ENCODE measurements around the gene HOMEZ. TPM values are rescaled to one million over a fixed set of nuclear protein-coding genes. Genes with fewer than 3 reads are reported as not detected.

HOMEZ gene
- total RNA-seq, 4 donors from 2014 or later: 13.0 to 16.5 (median 15.0) TPM

- Histone ChIP-seq H3K4me3 (replicated peaks in 1 of 3) (no peak overlapping the region), H3K4me1 (peaks cover 0 to 4% of the 10 kb centered on the region in 2 donors), H3K36me3 (no peaks in the 10 kb centered on the region), H3K27me3 (no peaks in the 10 kb centered on the region), H3K27ac (no peak overlapping the region), H3K9me3 (peaks cover 4% of the 10 kb centered on the region)
- DNase-seq: no peak
- TF ChIP-seq POLR2A (IDR thresholded peaks at IDR 0.05) (no peak), CTCF (IDR thresholded peaks at IDR 0.05) (no peak)
- intact Hi-C loops (cut with DNase I): no loop called here
- 73 to 77% methylated on average over 4 of the region's 4 CpGs for WGBS, 2 donors
Measured at GRCh38 chr14:23252420-23253333, 33.3 kb downstream of the HOMEZ start.

- intact Hi-C loops (cut with DNase I): no loop called here
- H3K27ac ChIP-seq: no peak overlapping the region
- WGBS, 2 donors: 56 to 57% methylated on average over 3 of the region's 3 CpGs
- H3K9me3 ChIP-seq: peaks cover 4% of the 10 kb centered on the region
- no peak overlapping the region for H3K4me3 ChIP-seq (replicated peaks in 1 of 3)
- TF ChIP-seq POLR2A (IDR thresholded peaks at IDR 0.05): no peak
- no peak for TF ChIP-seq CTCF (IDR thresholded peaks at IDR 0.05)
- H3K27me3 ChIP-seq: no peaks in the 10 kb centered on the region
- H3K36me3 ChIP-seq: no peaks in the 10 kb centered on the region
- peaks cover 0 to 4% of the 10 kb centered on the region in 2 donors for H3K4me1 ChIP-seq
- DNase-seq: no peak
Measured at GRCh38 chr14:23252006-23252405, 33.9 kb downstream of the HOMEZ start.

GRCh38 chr14:23249824-23250223 is 36.1 kb downstream of the HOMEZ start:
- intact Hi-C loops (cut with DNase I): no loop called here
- Histone ChIP-seq H3K4me3 (replicated peaks in 1 of 3) (no peak overlapping the region), H3K27me3 (no peaks in the 10 kb centered on the region), H3K27ac (no peak overlapping the region), H3K9me3 (peaks cover 4% of the 10 kb centered on the region), H3K4me1 (no peaks in the 10 kb centered on the region), H3K36me3 (no peaks in the 10 kb centered on the region)
- DNase-seq: no peak
- TF ChIP-seq CTCF (IDR thresholded peaks at IDR 0.05): no peak
- TF ChIP-seq POLR2A (IDR thresholded peaks at IDR 0.05): no peak
- WGBS, 2 donors: 81 to 85% methylated on average over 6 of the region's 6 CpGs

GRCh38 chr14:23248601-23249000 is 37.3 kb downstream of the HOMEZ start:
- WGBS, 2 donors: 90 to 94% methylated on average over 7 of the region's 7 CpGs
- H3K4me3 ChIP-seq (replicated peaks in 1 of 3): no peak overlapping the region
- intact Hi-C loops (cut with DNase I): no loop called here
- H3K4me1 ChIP-seq: no peaks in the 10 kb centered on the region
- no peaks in the 10 kb centered on the region for H3K27me3 ChIP-seq
- DNase-seq: no peak
- no peaks in the 10 kb centered on the region for H3K36me3 ChIP-seq
- H3K9me3 ChIP-seq: peaks cover 2% of the 10 kb centered on the region
- no peak overlapping the region for H3K27ac ChIP-seq
- no peak for TF ChIP-seq CTCF (IDR thresholded peaks at IDR 0.05)
- no peak for TF ChIP-seq POLR2A (IDR thresholded peaks at IDR 0.05)

GRCh38 chr14:23245282-23245681 is 40.6 kb downstream of the HOMEZ start:
- H3K9me3 ChIP-seq: no peaks in the 10 kb centered on the region

More at GRCh38 chr14:23245282-23245681, 40.6 kb downstream of the HOMEZ start:
- TF ChIP-seq POLR2A (IDR thresholded peaks at IDR 0.05): no peak
- TF ChIP-seq CTCF (IDR thresholded peaks at IDR 0.05): no peak
- H3K4me3 ChIP-seq (replicated peaks in 1 of 3): no peak overlapping the region
- no peak for DNase-seq
- no peaks in the 10 kb centered on the region for H3K36me3 ChIP-seq
- peaks cover 14 to 15% of the 10 kb centered on the region in 2 donors for H3K4me1 ChIP-seq
- H3K27ac ChIP-seq: no peak overlapping the region
- intact Hi-C loops (cut with DNase I): no loop called here
- H3K27me3 ChIP-seq: no peaks in the 10 kb centered on the region
